Loucy (cell line): ENCODE results near the gene SPATA32.
A peak's percentile ranks its signal among the peaks of the same experiment; 100 is the strongest.

Experiments
- H2AFZ ChIP-seq: fragments of 200-600 bp; sonication (generic); 2 replicates; pipeline ENCODE4 v1.6.0; 2016; ENCODE audit warnings: antibody characterized with exemption, mild to moderate bottlenecking, low read length, moderate library complexity
- H3F3A ChIP-seq: fragments of 200-600 bp; 2 replicates; pipeline ENCODE4 v1.6.0; 2016; ENCODE audit warnings: antibody characterized with exemption, low read depth, mild to moderate bottlenecking
- H3K27me3 ChIP-seq: fragments of 200-600 bp; sonication (generic); 2 replicates; pipeline ENCODE4 v1.6.1; 2014; ENCODE audit warnings: low read length, mild to moderate bottlenecking; ENCODE audit not compliant: insufficient read depth, poor library complexity, severe bottlenecking
- H3K36me3 ChIP-seq: fragments of 200-600 bp; sonication (generic); 2 replicates; pipeline ENCODE4 v1.6.1; 2016; ENCODE audit warnings: low read length; ENCODE audit not compliant: insufficient read depth
- H3K4me1 ChIP-seq: fragments of 200-600 bp; sonication (generic); 2 replicates; pipeline ENCODE4 v1.5.1; 2014; ENCODE audit warnings: low read length, mild to moderate bottlenecking; ENCODE audit not compliant: insufficient read depth, poor library complexity, severe bottlenecking
- H3K4me2 ChIP-seq: fragments of 200-600 bp; sonication (generic); 2 replicates; pipeline ENCODE4 v1.6.0; 2014; ENCODE audit warnings: antibody characterized with exemption, low read length, low read depth, mild to moderate bottlenecking; ENCODE audit not compliant: poor library complexity, severe bottlenecking
- H3K4me3 ChIP-seq: fragments of 200-600 bp; sonication (generic); 2 replicates; pipeline ENCODE4 v1.5.1; 2014; ENCODE audit warnings: low read length, mild to moderate bottlenecking, mixed read lengths; ENCODE audit not compliant: poor library complexity, severe bottlenecking
- H3K79me2 ChIP-seq: fragments of 200-600 bp; sonication (generic); 2 replicates; pipeline ENCODE4 v1.6.1; 2014; ENCODE audit warnings: low read length; ENCODE audit not compliant: insufficient read depth
- H3K9ac ChIP-seq: fragments of 200-600 bp; sonication (generic); 2 replicates; pipeline ENCODE4 v1.6.0; 2014; ENCODE audit warnings: mild to moderate bottlenecking, low read depth, low read length, moderate library complexity; ENCODE audit not compliant: poor library complexity, severe bottlenecking
- H3K9me2 ChIP-seq: fragments of 200-600 bp; sonication (generic); replicated peaks from 2 replicates; pipeline ENCODE4 v1.6.1; 2016; ENCODE audit warnings: low read depth, low read length, mixed read lengths
- H3K9me3 ChIP-seq: fragments of 200-600 bp; sonication (generic); 2 replicates; pipeline ENCODE4 v1.6.1; 2014; ENCODE audit warnings: mild to moderate bottlenecking, antibody characterized with exemption, low read length, low read depth; ENCODE audit not compliant: insufficient read depth
- H4K20me1 ChIP-seq: fragments of 200-600 bp; sonication (generic); 2 replicates; pipeline ENCODE4 v1.6.0; 2014; ENCODE audit warnings: antibody characterized with exemption, low read length, mild to moderate bottlenecking; ENCODE audit not compliant: insufficient read depth, poor library complexity, severe bottlenecking
- EZH2phosphoT487 ChIP-seq: fragments of 200-600 bp; IDR thresholded peaks from 2 replicates; pipeline ENCODE4 v1.6.1; 2018; ENCODE audit warnings: antibody characterized with exemption, mild to moderate bottlenecking, moderate library complexity, borderline replicate concordance
- TF ChIP-seq, protein P1 (sequence below): fragments of 200-600 bp; sonication (generic); conservative IDR thresholded peaks from 2 replicates; pipeline ENCODE4 v1.5.1; 2014; ENCODE audit warnings: mild to moderate bottlenecking, antibody characterized with exemption, low read length

Gene SPATA32

DNA sequence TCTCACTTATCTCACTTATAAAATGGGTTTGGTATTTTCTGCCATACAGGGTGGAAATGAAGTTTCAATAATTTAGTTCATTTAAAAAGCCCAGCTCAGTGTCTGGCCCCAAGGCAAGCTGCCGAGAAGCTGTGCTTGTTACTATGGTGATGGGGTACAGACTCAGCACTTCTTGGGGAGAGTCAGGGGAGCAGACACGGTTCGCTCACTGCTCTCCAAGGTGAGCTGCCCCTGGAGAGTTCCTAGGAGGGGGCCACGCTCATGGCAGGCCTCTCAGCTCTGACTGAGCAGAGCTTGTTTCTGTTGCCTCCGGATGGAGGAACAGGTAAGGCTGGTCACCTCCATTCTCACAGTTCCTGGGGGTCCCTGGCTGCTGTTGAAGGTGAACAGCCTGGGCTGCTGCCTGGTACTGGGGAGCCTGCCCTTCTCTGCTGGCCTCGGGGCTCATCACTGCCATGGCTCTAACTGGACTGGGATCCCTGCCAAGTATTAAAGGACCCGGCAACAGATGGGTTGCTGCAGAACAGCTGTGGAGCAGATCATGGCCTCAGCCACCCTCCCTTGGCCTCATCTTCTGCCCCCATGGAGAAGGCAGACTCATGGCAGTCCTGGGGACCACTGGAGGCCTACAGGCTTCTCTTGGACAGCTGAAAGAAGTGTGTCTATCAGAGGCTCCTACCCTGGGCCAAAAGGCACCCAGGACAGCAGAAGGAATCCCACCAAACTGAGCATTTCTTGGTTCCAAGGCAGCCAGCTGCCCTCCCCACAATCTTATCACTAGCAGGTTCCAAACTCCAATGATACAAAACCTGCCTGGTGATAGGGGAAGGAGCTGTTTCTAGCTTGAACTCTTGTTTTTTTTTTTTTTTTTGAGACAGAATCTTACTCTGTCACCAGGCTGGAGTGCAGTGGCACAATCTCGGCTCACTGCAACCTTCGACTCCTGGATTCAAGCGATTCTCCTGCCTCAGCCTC lies 25.9 kb upstream of the SPATA32 start:
- Histone ChIP-seq H3K36me3 (peaks cover 36% of the 10 kb centered on the region; the same call in 1 of the 2 replicates), H3K4me2 (no peak overlapping the region), H3K4me3 (no peak overlapping the region), H3K9ac (no peak overlapping the region), H3K9me3 (no peaks in the 10 kb centered on the region), H3K27me3 (no peaks in the 10 kb centered on the region), H3K9me2 (no peaks in the 10 kb centered on the region), H3K4me1 (no peaks in the 10 kb centered on the region), H4K20me1 (no peaks in the 10 kb centered on the region), H3F3A (no peaks in the 10 kb centered on the region), H3K79me2 (no peaks in the 10 kb centered on the region), H2AFZ (no peak overlapping the region)
- TF ChIP-seq, protein P1, sequence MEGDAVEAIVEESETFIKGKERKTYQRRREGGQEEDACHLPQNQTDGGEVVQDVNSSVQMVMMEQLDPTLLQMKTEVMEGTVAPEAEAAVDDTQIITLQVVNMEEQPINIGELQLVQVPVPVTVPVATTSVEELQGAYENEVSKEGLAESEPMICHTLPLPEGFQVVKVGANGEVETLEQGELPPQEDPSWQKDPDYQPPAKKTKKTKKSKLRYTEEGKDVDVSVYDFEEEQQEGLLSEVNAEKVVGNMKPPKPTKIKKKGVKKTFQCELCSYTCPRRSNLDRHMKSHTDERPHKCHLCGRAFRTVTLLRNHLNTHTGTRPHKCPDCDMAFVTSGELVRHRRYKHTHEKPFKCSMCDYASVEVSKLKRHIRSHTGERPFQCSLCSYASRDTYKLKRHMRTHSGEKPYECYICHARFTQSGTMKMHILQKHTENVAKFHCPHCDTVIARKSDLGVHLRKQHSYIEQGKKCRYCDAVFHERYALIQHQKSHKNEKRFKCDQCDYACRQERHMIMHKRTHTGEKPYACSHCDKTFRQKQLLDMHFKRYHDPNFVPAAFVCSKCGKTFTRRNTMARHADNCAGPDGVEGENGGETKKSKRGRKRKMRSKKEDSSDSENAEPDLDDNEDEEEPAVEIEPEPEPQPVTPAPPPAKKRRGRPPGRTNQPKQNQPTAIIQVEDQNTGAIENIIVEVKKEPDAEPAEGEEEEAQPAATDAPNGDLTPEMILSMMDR = no peak
- TF ChIP-seq EZH2phosphoT487 = no peak

DNA sequence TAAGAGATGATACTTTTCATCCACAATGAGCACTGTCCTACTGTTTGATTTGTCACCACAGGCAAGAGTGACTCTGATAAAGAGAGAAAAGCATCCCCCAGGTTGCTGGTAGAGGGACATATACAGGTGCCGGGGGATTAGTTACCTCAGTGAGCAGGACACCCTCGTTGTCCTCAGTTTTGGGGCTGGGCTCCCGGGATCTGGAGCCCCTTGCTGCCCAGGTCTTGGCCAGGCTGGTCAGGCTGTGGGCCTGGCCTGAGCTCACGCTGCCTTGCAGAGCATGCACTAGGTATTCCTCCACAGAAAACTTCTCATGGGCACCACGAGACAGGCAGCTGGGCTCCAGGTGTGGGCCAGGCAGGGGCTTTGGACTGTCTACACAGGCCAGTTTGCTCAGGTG lies 24.4 kb upstream of the SPATA32 start:
- H3F3A ChIP-seq = no peaks in the 10 kb centered on the region
- no peaks in the 10 kb centered on the region for H3K4me1 ChIP-seq
- H4K20me1 ChIP-seq = no peaks in the 10 kb centered on the region
- no peak overlapping the region for H2AFZ ChIP-seq
- no peak overlapping the region for H3K4me2 ChIP-seq
- H3K9me3 ChIP-seq = no peaks in the 10 kb centered on the region
- TF ChIP-seq, protein P1 = no peak
- no peak for TF ChIP-seq EZH2phosphoT487
- peaks cover 36% of the 10 kb centered on the region; the same call in 1 of the 2 replicates for H3K36me3 ChIP-seq
- no peaks in the 10 kb centered on the region for H3K9me2 ChIP-seq
- H3K9ac ChIP-seq = no peak overlapping the region
- no peak overlapping the region for H3K4me3 ChIP-seq
- no peaks in the 10 kb centered on the region for H3K79me2 ChIP-seq
- no peaks in the 10 kb centered on the region for H3K27me3 ChIP-seq

DNA sequence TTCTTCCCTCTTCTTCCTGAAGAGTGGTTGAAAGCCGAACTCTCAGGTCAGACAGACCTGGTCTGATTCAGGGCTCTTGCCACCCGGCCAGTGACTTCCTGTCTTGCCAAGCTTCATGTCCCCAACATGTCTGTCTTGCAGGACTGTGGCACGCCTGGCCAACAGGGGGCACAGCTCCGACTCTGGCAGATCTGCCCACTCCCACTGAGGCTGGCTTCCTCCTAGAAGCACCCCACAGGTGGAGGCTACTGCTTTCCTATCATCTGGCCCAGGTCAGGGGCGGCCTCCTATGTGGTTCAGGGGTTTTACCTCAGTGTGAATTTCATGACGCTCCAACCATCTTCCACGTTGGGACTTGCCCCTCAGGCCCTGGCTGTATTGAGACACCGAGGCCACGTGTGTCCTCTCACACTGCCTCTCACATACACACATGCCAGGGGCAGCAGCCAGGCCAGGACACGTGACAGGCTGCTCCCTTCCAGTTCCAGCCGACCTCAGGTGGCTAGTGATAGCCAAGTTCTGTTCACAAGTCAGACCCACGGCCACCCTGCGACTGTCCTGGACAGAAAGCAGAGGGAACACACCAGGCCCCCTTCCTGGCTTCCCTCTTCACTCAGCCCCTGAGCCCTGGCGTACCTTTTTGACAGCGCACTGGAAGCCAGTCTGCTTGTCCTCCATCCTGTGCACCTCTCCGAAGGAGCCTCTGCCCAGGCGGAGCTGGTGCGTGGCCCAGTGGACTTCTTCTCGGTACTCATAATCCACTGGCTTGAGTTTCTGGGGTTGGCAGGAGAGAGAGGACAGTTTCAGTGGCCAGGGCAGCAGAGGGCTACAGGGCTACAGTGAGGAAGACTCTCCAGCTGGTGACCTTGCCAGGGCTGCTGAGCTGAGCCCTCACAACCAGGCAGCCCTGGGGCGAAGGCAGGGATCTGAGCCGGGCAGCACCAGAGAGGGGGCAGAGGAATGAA lies 22.6 kb upstream of the SPATA32 start:
- Histone ChIP-seq H4K20me1 (no peaks in the 10 kb centered on the region), H3K9ac (peak overlapping the region; percentile 54), H3K79me2 (no peaks in the 10 kb centered on the region), H3F3A (no peaks in the 10 kb centered on the region), H3K9me2 (no peaks in the 10 kb centered on the region), H3K27me3 (no peaks in the 10 kb centered on the region), H2AFZ (no peak overlapping the region), H3K4me1 (no peaks in the 10 kb centered on the region), H3K4me2 (no peak overlapping the region), H3K9me3 (no peaks in the 10 kb centered on the region), H3K4me3 (no peak overlapping the region), H3K36me3 (peaks cover 27% of the 10 kb centered on the region; the same call in 1 of the 2 replicates)
- no peak for TF ChIP-seq EZH2phosphoT487
- TF ChIP-seq, protein P1 = peak; percentile 66
